HG02885 (cell line): ENCODE results near the gene ORAI1.
"Not testable (repeated sequence)": the region's sequence is repeated elsewhere in the genome, so short reads cannot be mapped to it uniquely, and the experiment has no call there.

Source experiments
- ATAC-seq: cut with Tn5 transposase; IDR thresholded peaks from one replicate; pipeline ENCODE4 v1.9.1; 2021; ENCODE audit warnings: mild to moderate bottlenecking; ENCODE audit not compliant: unreplicated experiment, poor library complexity

Gene ORAI1

DNA sequence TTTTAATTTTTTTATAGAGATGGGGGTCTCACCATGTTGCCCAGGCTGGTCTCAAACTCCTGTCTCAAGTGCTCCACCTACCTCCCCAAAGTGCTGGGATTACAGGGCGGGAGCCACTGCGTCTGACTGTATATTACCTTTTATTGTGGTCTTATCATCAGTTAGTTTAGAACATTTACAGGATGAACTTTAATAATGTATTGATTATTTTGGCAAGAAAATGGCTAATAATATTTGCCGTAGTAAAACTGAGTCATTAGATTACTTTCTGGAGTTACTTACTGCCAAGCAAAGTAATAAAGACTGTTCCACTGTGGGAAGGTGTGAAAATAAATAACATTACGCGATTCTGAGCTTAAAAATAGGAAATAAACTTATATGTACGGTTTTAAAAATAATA, 23.6 kb upstream of the ORAI1 start:
- no peak for ATAC-seq

DNA sequence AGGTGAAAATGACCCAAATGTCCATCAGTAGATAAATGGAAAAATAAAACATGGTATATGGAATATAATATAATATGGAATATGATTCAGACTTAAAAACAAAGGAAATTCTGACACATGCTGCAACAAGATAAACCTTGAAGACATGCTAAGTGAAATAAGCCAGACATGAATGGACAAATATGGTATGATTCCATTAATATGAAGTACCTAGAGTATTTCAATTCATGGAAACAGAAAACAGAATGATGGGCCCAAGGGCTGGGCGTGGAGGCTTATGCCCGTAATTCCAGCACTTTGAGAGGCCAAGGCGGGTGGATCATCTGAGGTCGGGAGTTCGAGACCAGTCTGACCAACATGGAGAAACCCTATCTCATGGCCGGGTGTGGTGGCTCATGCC, 22.7 kb upstream of the ORAI1 start:
- ATAC-seq: no peak

DNA sequence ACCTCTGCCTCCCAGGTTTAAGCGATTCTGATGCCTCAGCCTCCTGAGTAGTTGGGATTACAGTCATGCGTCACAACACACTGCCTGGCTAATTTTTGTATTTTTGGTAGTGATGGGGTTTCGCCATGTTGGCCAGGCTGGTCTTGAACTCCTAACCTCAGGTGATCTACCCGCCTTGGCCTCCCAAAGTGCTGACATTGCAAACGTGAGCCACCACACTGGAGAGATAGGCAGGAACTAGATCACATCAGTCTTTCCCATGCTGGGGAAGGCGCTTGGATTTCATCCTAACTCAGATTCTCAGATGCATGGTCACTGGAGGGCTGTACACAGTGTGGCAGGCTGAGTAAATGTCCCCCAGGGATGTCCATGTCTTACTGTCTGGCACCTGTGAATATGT, 18.0 kb upstream of the ORAI1 start:
- no peak for ATAC-seq

DNA sequence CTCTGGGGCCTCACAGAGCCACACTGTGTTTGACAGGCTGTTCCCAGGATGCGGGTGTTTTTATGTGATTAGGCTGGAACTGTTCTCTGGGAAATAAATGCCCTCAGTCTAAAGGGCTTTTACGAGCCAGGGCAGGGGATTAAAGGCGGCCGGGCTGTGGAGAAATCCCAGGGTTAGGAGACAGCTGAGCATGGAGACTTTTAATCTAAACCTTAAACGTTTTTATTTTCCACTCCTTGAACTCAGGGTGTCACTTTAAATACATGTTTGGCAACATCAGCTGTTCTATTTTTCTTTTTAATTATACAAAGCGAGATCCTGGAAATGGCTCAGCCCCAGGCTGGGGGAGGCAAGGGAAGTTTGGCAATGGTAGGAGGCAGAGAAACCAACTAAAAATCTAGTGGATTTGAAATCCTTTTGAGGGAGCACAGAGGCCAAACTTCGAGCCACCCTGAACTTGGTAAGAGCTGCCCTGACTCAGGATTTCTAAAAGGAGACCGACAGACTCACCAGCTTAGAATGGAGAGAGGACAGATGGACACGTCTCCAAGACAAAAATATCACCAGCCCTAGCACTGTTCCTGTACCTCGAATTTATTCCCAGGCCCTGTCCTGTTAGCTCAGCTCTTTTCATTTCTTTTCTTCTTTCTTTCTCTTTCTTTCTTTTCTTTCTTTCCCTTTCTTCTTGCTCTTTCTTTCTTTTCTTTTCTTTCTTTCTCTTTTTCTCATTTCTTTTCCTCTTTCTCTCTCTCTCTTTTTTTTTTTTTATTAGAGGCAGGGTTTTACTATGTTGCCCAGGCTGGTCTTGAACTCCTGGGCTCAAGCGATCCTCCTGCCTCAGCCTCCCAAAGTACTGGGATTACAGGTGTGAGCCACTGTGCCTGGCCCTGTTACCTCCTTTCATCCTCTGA, 15.8 kb upstream of the ORAI1 start:
- ATAC-seq: no peak

DNA sequence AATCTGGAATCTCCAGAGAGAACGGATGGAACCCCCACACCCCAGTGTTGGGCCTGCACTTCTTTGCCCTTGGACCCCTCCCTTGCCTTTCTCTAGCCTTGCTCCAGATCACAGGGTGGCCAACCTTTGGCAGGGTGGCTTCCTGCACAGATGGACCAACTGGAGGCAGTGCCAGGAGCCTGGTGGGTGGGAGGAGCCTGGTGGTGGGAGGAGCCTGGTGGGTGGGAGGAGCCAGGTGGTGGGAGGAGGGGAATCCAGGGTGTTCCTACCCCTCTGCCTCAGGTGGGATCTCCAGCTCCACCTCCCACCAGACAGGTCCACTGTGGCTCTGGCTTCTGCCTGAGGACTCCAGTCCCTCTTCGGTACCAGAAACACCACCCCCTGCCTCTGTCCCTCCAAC, 15.0 kb upstream of the ORAI1 start:
- no peak for ATAC-seq

DNA sequence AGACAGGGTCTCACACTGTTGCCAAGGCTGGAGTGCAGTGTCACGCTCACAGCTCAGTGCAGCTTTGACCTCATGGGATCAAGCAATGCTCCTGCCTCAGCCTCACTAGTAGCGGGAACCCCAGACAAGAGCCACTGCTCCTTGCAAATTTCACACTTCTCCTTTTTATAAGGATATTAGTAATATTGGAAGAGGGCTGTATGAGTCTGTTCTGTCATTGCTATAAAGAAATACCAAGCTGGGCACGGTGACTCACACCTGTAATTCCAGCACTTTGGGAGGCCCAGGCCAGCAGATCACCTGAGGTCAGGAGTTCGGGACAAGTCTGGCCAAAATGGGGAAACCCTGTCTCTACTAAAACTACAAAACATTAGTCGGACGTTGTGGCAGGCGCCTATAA, 12.9 kb upstream of the ORAI1 start:
- ATAC-seq: no peak

DNA sequence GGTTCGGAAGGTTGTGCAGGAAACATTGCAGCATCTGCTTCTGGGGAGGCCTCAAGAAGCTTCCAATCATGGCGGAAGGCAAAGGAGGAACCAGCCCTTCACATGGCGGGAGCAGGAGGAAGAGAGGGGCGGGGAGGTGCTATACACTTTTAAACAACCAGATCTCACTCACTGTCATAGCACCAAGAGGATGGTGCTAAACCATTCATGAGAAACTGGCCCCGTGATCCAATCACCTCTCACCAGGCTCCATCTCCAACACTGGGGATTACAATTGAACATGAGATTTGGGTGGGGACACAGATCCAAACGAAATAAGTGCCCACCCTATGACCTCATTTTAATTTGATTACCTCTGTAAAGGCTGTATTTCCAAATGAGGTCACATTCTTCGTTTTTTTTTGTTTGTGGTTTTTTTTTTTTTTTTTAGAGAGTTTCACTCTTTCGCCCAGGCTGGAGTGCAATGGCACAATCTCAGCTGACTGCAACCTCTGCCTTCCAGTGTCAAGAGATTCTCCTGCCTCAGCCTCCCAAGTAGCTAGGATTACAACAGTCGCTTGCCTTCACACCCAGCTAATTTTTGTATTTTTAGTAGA, 11.4 kb upstream of the ORAI1 start:
- no peak for ATAC-seq

DNA sequence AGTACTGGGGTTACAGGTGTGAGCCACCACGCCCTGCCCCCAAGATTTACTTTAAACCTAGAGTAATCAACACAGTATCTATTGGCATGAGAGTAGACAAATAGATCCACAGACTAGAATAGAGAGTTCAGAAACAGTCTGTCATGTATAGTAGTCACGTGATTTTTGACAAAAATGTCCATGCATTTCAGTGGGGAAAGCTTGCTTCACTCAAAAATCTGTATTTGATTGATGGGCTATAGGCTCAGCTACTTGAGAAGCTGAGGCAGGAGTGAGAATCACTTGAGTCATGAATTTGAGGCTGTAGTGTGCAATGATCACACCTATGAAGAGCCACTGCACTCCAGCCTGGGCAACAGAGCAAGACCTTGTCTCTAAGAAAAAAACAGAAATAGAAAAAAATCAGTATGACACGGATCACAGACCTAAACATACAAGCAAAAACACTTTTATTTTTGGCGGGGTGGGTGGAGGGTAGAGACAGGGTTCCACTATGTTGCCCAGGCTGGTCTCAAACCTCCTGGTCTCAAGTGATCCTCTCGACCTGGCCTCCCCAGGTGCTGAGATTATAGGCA, 7.6 kb upstream of the ORAI1 start:
- no peak for ATAC-seq

DNA sequence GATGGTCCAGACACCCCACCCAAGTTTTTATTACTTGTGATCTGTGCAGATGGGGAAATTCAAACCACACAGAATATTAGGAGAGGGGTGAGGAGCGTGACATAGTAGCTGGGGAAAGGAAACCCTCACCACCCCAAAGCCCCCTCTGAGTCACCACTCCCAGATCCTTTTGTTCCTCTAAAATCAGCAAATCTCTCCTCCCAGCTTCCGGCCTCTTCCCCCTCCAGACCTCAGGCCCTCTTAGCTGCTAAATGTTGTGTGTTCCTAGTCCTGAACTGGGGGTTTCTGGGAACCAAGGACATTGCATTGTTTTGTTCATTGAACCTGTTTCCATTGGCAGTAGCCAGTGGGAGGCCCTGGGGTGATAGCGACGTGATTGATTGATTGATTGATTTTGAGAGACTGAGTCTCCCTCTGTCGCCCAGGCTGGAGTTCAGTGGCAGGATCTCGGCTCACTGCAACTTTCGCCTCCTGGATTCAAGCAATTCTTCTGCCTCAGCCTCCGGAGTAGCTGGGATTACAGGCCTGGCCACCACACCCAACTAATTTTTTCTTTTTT, 5.9 kb upstream of the ORAI1 start:
- ATAC-seq: no peak

DNA sequence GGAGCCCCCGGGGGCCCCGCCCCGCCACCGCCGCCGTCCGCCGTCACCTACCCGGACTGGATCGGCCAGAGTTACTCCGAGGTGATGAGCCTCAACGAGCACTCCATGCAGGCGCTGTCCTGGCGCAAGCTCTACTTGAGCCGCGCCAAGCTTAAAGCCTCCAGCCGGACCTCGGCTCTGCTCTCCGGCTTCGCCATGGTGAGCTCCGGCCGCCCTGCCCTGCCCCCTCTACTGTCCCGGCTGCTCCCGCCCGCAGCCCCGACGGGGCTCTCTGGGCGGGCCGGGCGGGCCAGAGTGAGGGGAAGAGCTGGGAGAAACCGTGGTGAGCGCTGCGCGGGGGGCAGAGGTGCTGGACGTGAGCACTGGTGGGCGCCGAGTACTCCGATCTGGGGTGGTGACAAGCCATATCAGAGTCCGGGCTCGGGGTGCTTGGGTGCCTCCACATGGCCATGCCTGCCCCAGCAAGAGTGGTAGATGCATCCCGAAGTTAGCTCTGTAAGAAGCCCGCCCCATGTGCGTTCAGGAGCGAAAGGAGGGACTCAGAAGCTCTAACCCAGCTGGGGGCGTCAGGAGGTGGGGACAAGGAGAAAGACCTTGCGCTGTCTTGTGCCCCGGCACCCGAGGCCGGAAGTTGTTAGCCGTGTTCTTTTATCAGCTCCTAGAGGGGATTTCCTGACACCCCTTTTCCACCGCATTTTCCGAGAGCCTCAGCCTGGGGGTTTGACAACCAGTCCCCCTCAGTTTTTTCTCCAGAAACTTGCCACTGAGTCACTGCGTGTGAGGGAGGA, 717 bp downstream of the ORAI1 start:
- ATAC-seq: peak; percentile 32

DNA sequence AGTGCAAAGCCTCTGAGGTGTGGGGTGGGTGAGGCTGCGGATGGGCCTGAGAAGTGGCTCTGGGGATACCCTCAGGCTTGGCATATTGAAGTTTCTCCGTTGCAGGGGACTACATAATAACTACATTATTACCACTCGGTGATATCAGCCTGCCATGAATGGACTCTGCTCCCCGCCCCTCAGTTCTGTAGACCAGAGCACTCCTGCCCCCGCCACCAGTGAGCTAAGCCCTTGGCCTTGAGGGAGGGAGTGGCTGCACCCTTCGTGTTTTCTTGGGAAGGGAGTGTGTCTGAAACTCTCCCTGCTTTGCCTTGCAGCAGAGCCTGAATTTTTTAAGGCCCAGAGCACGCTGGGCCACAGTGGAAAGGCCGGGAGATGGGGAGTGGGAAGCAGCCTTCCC, 1.7 kb downstream of the ORAI1 start:
- ATAC-seq: no peak

DNA sequence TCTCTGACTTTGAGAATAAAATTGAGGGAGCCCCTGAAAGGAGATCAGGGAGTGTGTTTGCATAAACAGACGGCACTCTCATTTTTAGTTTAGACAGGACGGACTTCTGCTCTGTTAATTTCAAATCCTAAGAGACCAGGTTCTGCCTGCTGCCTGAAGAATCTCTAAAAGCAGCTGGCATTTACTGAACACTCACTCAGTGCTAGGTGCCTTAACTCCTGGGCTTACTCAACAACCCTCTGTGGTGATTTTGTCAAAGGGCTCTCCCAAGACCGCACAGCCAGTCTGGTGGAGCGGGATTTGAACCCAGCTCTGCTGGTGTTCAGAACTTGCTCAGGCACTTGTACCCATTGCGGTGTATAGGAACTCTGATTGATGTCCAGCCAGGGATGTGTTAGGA, 2.2 kb downstream of the ORAI1 start:
- no peak for ATAC-seq

DNA sequence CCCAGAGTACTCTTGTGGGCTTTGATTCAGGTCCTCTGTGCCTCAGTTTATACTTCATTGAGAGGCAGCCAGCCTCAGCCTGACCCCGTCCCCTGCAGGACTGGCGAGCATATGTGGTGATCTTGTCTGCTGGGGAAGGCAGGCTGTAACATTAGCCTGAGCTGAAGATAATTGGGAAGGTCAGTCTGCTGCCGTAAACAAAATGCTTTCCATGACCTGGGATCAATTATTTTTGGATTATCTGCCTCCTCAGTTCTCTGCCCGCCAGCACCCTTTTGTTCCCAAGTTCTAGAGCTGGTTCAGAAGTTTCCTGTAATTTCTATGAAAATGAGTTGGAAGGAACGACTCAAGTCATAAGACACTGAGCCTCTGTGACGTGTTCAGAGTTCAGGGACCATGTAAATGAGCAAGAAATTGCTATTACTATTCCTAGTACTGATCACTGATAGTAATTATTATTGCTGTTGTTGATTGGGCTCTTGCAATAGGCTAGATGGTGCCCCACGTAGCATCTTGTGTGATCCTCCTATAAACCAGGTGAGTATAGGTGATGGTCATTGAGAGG, 4.5 kb downstream of the ORAI1 start:
- ATAC-seq: no peak

DNA sequence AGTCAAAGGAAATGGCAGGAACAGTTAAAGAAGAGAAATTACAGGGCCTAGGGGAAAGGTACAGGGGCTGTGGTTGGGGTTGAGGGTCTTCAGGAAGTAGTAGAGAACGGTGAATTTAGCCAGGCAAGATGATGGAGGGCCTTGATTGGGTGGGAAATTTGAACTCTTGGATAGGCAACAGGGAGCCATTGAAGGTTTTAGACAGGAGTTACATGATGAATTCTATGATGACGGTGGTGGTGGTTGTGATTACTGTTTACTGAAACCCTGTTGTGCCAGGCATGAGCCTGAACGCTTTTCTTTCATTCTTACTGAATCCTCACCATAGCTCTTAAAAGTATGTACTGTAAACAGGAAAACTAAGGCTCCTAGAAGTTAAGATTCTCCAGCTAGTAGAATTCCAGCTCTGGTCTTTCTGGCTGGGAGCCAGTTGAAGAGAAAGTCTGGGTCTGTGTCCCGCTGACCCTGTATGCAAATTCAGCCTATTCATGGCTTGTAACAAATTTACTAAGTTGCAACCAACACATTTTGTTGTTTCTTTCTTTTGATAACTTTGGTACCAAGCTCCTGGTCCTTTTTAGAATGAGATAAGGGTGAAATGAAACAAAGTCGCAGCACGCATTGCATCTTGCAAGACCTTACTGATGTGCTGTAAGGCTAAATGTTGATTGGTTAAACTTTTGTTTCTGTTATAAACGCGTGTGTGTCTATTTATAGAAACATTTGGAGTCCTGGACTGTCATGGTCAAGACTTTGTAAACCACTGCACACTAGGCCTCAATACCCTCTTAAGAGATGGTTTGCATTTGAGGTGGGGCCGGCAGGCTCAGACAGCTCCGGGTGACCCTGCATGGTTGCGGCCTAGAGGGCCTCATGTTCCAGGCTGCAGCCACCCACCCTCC, 6.0 kb downstream of the ORAI1 start:
- no peak for ATAC-seq

DNA sequence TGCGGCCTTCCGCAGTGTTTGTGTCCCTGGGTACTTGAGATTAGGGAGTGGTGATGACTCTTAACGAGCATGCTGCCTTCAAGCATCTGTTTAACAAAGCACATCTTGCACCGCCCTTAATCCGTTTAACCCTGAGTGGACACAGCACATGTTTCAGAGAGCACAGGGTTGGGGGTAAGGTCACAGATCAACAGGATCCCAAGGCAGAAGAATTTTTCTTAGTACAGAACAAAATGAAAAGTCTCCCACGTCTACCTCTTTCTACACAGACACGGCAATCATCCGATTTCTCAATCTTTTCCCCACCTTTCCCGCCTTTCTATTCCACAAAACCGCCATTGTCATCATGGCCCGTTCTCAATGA, 7.5 kb downstream of the ORAI1 start:
- not testable (repeated sequence) for ATAC-seq

DNA sequence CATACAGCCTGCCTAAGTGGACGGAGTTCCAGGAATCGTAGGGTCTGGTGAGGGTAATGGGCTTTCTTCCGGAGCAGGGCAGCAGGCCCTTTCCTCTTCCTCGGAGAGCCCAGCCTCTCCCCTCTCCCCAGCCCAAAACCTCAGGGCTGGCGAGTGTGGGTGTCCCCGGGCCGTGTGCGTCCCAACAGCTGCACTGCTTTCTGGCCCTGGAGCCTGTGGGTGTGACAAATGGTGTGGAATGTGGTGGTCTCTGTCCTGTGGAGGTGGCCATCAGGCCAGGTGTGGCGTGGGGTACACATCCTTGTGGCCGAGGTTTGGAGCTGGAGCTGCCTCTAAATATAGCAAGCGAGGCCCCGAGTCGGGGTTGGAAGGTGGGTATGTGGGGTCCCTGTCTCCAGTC, 8.5 kb downstream of the ORAI1 start:
- no peak for ATAC-seq

DNA sequence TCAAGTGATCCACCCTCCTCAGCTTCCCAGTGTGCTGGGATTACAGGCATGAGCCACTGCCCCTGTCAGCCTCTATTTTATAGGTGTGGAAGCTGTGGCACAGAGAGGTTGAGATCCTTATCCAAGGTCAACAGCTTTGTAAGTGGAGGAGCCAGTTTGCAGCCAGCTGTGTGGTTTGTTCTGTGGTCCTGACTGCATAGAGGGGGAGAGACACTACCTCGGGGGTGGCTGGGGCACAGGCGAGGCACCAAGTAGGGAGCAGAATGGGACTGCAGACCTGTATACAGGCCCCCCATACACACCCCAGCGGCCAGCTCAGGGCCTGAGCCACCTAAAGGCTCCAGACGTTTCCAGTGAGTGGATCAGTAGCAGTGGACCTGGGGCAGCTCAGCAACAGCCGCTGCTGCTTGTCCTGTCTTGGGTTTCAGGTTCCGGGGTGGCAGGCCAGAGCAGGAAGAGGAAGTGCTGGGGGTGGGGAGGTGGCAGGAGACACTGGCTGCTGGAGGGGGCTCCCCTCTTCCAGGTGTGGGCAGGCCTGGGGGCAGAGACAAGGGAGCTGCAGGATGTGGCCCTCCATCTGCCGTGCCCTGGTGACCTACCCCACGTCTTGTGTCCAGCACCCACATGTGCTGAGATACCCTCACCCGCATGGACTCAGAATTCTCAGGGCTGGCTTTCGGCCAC, 11.0 kb downstream of the ORAI1 start:
- ATAC-seq: no peak

DNA sequence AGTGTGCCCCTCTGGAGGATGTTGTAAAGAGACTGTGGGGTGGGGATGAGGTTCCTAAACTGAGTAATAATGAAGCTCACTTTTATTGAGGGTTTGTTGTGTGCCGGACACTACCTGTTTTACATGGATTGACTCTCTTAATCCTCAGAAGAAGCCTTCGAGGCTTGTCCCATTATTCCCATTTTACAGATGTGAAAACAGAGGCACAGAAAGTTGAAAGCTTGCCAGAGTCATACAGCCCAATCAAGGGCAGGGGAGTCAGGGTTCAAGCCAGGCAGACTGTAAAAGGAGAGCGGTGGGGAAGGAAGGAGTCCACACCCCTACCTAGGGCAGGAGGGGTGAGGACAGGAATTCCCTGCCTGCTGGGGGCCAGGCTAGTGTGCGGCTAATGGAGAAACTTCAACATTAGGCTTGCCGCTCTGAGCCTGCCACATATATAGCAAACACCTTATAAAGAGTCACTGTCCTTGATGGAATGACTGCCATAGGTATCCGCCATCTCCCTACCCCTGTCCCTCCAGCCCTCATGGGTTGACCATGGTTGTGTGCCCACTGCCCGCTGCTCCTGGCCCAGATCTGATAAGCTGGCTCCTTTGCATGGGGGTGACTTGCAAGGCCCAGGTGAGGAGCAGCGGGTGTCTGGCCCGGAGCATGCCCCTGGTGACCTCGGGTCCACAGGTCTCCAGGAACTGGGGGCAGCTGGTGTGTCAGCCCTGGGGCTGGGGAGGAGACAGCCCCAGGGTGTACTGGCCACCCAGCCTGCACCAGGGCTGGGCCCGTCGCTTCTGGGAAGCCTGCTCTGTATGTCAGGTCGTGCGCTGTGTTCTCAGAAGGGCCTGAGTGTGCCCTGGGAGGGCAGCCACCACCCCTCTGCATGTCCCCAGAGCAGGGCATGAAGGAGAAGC, 12.2 kb downstream of the ORAI1 start:
- ATAC-seq: no peak
